ENCODE measurements around the gene LAMB2. TPM values are rescaled to one million over a fixed set of nuclear protein-coding genes. Genes with fewer than 3 reads are reported as not detected.

The LAMB2 gene
- total and polyA plus RNA-seq, 2 of the 8 experiments (the other 6 are each of a cell fraction or from before 2014, with no cell fraction given), result 112 to 153 TPM

- no peak for TF ChIP-seq YY1 (IDR thresholded peaks at IDR 0.05; ENCODE audit: low read depth, low read length)
Observed at GRCh38 chr3:49174397-49174985, 41.6 kb upstream of the LAMB2 start (continued).
